GM11168 (cell line): Measurements from ENCODE around the gene LHCGR.
"Not testable (repeated sequence)": the region's sequence is repeated elsewhere in the genome, so short reads cannot be mapped to it uniquely, and the experiment has no call there.

Source experiments
- in situ Hi-C: fragments of 300-500 bp; cut with MboI; formaldehyde crosslinking; loops from one replicate; pipeline ENCODE4 v1.12.0; 2022; ENCODE audit warnings: low sequenced_read_pairs; ENCODE audit not compliant: unreplicated experiment

The LHCGR gene

DNA sequence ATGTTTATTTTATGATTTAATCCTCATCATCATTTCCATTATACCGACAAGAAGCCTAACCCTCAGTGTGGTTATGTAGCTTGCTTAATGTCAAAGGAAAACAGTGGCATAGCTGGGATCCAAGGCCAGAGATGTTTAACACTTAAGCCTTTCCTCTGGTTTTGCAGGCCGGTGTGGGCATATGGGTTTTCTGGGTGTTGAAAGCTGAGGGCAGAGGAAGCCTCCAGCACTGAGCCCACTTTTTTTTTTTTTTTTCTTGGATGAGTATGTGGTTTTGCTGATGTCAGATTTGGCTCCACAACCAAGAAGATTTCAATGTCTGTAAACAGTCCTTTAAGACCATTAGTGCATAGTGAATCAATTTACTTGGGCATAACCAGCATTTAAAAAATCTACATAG is 41.3 kb downstream of the LHCGR start:
- in situ Hi-C loops, result no loop called here

DNA sequence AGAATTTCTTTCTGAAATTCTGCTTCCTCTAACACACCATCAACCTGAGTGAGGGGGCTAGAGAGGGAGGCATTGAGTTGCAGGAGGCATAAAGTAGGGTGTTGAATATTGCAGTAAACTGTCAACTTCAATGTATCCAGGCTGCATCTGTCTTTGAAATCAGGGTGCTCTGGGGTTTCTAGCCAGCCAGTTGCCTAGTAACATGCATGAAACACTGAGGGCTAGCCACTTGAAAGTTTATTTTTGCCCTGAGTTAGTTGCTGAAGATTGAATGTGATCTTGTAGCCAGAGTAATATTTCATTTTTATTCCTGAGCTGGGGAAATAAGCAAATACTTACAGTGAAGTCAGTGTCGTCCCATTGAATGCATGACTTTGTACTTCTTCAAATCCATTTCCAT is 41.9 kb downstream of the LHCGR start:
- in situ Hi-C loops, result no loop called here

DNA sequence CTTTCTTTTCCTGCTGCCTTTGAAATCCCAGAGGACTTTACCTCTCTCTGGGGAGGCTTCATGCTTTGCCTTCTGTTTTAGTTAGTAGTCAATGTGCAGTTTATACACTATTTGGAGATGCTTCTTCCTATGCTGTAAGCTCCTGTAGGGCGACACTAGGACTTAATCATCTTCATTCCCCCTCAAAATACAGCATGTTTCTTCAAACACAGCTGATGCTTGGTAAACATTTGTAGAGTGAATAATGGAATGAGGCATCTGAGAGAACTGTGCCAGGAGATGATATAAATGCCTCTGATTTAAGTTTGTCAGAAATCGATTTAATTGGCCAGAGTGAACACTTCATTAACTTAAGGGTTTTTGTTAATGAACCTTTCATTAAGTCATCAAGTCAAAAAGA is 43.4 kb downstream of the LHCGR start:
- in situ Hi-C loops, result no loop called here

GRCh38 chr2:48711343-48711742 is 44.2 kb downstream of the LHCGR start:
- in situ Hi-C loops, result no loop called here

GRCh38 chr2:48709096-48710034 is 46.2 kb downstream of the LHCGR start:
- in situ Hi-C loops, result no loop called here

DNA sequence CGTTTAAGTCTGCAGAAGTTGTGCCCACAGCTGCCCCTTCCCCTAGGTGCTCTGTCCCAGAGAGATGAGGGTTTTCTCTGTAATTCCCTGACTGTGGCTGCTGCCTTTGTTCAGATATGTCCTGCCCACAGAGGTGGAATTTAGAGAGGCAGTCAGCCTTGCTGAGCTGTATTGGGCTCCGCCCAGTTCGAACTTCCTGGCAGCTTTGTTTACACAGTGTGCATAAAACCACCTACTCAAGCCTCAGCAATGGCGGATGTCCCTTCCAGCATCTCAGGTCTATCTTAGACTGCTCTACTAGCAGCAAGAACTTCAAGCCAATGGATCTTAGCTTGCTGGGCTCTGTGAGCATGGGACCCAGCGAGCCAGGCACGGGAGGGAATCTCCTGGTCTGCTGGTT is 48.1 kb downstream of the LHCGR start:
- in situ Hi-C loops, result no loop called here

DNA sequence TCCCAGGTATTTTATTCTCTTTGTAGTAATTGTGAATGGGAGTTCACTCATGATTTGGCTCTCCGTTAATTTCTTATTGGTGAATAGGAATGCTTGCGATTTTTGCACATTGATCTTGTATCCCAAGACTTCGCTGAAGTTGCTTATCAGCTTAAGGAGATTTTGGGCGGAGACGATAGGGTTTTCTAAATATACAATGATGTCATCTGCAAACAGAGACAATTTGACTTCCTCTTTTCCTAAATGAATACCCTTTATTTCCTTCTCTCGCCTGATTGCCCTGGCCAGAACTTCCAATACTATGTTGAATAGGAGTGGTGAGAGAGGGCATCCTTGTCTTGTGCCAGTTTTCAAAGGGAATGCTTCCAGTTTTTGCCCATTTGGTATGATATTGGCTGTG is 51.9 kb downstream of the LHCGR start:
- in situ Hi-C loops, result not testable (repeated sequence)

GRCh38 chr2:48699348-48699930 is 56.1 kb downstream of the LHCGR start:
- in situ Hi-C loops, result no loop called here

DNA sequence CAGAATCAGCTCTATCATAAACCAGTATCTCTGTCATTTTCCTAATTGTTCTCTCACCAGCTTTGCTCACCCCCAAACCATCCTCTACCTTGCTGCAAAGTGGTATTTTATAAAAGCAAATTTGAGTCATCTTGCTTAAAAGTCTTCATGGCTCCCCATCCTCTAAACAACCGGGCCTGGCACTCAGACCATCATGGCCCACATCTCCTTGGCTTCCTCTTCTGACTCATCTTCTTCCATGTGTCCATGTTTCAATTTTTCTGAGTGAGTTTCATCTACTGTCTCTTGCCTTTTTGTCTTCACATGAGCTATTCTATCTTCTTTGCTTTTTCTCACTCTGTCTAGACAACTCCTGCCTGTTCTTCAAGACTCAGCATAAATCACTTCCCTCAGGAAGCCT is 58.6 kb downstream of the LHCGR start:
- in situ Hi-C loops, result no loop called here

DNA sequence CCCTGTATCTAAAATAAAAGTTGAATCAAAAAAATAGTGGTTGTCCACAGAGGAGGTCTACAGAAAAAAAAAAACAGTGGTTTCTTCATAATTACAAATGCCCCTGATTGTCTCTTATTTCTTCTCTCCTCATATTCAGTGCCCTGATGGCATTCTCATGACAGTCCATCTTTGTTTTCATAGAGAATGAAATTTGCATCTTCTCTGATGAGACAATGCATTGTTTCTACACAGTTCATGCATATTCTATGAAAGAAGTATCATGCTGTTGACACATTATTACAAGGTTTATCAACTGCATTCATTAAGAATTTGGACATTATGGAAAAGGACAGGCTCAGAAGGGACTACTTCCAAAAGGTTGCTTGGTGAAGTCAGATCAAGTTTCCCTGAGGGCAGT is 59.5 kb downstream of the LHCGR start:
- in situ Hi-C loops, result no loop called here

- in situ Hi-C loops, result no loop called here
These were observed 61.4 kb downstream of the LHCGR start for GRCh38 chr2:48694149-48694548.

DNA sequence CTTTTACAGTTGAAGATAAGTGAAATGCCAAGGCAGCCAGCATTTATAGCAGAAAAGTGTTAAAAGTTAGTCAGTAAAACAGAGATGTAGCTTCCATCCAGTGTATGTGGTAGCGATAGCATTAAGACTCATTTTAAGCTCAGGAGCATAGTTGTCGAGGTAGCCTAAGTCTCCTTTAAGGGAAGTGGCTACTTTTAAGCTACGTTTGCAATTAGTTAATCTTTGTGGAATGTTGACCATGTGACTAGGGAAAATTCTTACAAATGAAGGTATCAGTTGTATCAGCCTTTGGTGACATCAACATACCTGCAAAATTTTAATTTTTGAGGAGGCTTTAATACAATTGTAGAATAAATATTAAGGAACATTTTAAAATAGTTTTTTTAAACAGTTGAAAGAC is 61.9 kb downstream of the LHCGR start:
- in situ Hi-C loops, result no loop called here

- in situ Hi-C loops, result no loop called here
These were observed 62.5 kb downstream of the LHCGR start for GRCh38 chr2:48693066-48693465.

DNA sequence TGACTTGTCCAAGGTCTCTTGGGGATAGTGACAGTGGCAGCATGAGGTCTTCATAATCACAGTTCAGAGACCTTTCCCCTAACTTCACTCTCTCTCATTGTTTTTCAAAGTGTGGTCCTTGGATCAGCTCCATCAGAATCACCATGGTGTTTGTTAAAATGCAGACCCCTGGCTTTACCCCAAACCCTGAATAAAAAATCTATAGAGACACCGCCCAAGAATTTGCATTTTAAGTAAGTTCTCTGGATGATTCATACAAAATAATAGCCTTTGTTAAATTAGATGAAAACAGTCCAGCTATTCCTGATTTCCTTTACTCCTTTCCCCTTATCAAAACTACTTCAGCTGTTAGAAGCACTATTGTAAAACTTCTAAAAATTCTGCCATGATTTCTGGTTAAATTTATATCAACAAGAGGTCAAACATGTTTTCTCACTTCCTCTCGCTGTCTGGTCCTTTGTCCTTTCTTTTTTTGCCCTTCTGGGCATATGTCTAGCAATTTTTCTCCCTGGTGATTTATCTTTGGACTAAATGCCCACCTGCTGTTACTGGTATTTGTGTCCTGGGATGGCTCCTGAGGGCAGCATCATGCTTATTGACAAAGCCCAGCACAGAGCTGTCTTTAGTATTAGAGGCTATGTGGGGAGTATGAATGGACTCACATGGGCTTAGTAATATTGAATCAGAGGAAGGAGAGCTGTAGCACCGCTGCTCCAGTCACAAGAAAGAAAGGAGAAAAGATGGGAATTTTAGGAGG is 63.4 kb downstream of the LHCGR start:
- in situ Hi-C loops, result no loop called here

DNA sequence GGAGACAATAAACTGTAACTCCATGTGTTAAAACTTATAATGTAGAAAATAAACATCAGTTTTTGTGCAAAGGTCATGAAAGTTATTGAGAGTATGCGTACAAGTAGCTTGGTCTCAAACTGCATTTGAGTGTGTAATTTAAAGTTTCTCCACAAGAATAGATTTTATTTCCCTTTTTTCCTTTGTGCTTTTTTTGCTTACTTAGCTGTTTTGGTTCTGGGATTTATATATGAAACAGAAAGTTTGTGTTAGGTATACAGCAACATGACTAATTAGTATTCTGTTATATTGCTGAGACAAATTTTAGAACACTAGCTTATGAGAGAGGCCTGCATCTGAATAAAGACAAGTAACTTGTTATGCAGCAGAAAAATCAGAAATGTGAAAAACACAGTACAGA is 70.4 kb downstream of the LHCGR start:
- in situ Hi-C loops, result no loop called here

DNA sequence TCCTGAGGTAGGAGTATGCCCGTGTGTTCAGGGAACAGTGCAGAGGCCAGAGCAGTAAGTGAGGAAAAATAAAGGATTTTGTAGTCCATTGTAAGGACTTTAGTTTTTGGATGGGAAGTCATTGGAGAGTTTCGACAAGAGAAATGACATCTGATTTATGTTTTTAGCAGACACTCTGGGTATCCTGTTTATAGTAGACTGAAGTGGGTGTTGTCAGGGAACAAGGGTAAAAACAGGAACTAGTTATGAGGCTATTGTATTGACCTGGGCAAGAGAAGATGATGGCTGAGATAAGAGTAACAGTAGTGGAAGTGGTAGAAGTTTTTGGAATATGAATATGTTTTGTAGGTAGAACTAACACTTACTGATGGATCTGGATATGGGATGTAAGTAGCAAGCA is 78.1 kb downstream of the LHCGR start:
- in situ Hi-C loops, result no loop called here

GRCh38 chr2:48674933-48675332 is 80.6 kb downstream of the LHCGR start:
- in situ Hi-C loops, result no loop called here

DNA sequence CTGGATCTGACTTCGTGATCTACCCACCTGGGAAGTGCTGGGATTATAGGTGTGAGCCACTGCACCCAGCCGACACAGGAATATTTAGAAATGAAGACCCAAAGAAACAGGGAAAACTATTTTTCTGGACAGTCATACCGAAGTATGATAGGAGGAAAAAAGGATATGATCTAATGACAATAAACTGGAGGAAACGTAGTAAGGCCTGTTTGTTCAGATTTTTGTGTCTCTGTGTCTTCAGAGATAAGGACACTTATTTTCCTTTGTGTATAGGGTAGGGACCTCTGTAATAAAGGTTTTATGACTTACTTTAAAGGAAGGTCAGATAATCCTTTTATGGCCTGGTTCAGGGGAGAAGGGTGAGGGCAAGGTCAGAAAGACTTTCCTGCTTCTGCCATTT is 81.9 kb downstream of the LHCGR start:
- in situ Hi-C loops, result no loop called here

GRCh38 chr2:48668992-48669391 is 86.5 kb downstream of the LHCGR start:
- in situ Hi-C loops, result no loop called here

GRCh38 chr2:48651158-48651790 is 104.2 kb downstream of the LHCGR start:
- in situ Hi-C loops, result no loop called here

DNA sequence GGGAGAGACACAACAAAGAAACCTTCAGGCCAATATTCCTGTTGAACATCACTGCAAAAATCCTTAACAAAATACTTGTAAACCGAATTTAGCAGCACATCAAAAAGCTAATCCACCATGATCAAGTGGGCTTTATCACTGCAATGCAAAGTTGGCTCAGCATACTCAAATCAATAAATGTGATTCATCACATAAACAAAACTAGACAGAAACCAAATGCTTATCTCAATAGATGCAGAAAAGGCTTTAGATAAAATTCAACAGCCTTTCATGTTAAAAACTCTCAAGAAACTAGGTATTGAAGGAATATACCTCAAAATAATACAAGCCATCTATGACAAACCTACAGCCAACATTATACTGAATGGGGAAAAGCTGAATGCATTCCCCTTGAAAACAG is 117.3 kb downstream of the LHCGR start:
- in situ Hi-C loops, result no loop called here
